Measurements from ENCODE around the gene MTSS2.

The MTSS2 gene

DNA sequence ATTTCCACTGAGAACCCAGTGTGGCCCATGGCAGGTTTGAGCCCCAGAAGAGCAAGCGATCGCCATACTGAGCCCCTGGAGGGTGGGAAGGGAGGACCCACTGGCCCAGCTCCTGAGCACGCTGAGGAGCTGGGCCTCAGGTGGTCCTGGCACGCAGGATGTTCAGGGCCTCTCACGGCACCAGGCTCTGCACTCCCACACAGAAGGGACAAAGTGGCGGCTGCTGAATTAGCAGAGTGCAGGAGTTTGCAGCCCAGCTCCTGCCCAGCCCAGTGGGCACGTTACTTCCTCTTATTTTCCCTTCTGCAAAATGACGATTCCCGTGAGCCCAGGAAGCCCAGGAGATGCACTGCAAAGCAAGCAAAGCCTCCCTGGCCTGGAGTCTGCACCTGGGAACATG, 42.3 kb upstream of the MTSS2 start:
- Histone ChIP-seq H3K36me3 (ENCODE audit: control insufficient read depth in 2 of 2, insufficient read depth in 1 of 2, low read length in 2 of 2) (peaks cover 0 to 7% of the 10 kb centered on the region in 2 experiments; a peak in 1 of 3 replicates), H3K4me3 (ENCODE audit: low read depth, low read length) (no peak overlapping the region), H3K4me1 (ENCODE audit: control insufficient read depth, insufficient read depth, low read length) (no peaks in the 10 kb centered on the region), H3K27ac (ENCODE audit: extremely low read depth, low read depth, low read length) (no peak overlapping the region), H3K9me3 (ENCODE audit: control insufficient read depth, insufficient read depth, low read depth, low read length) (no peaks in the 10 kb centered on the region)
- POLR2A ChIA-PET, result no interaction called here
- TF ChIP-seq, protein P1, sequence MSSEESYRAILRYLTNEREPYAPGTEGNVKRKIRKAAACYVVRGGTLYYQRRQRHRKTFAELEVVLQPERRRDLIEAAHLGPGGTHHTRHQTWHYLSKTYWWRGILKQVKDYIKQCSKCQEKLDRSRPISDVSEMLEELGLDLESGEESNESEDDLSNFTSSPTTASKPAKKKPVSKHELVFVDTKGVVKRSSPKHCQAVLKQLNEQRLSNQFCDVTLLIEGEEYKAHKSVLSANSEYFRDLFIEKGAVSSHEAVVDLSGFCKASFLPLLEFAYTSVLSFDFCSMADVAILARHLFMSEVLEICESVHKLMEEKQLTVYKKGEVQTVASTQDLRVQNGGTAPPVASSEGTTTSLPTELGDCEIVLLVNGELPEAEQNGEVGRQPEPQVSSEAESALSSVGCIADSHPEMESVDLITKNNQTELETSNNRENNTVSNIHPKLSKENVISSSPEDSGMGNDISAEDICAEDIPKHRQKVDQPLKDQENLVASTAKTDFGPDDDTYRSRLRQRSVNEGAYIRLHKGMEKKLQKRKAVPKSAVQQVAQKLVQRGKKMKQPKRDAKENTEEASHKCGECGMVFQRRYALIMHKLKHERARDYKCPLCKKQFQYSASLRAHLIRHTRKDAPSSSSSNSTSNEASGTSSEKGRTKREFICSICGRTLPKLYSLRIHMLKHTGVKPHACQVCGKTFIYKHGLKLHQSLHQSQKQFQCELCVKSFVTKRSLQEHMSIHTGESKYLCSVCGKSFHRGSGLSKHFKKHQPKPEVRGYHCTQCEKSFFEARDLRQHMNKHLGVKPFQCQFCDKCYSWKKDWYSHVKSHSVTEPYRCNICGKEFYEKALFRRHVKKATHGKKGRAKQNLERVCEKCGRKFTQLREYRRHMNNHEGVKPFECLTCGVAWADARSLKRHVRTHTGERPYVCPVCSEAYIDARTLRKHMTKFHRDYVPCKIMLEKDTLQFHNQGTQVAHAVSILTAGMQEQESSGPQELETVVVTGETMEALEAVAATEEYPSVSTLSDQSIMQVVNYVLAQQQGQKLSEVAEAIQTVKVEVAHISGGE (tag by site-specific recombination; conservative IDR thresholded peaks at IDR 0.05; ENCODE audit: low read depth), result no peak
- CTCF ChIA-PET, result interaction anchor here (0.9 kb wide), 1 partner anchor 39 kb away, joined by 3 read pairs; no protein-coding TSS in a partner anchor

DNA sequence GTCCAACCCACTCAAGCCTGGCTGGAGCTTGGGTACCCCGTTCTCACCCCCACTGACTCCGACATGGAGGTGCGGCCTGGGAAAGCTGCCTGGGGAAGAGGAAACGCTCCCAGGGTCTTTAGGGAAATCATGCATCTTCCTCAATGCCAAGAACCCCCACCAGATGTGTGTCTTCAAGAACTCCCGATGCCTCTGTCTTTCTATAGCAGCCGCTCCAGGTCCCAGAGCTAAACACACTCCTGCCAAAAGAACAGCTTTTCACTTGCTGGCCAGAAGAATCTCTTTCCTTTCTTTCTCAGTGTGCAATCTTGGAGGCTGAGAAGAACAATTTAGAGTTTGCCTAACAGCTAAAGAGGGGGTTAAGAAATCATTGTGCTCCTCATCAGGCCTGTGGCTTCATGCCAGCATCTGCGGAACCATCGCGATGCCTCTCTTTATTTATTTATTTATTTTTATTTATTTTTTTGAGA, 41.1 kb upstream of the MTSS2 start:
- peaks cover 0 to 7% of the 10 kb centered on the region in 2 experiments; a peak in 1 of 3 replicates for H3K36me3 ChIP-seq (ENCODE audit: control insufficient read depth in 2 of 2, insufficient read depth in 1 of 2, low read length in 2 of 2)
- no peaks in the 10 kb centered on the region for H3K9me3 ChIP-seq (ENCODE audit: control insufficient read depth, insufficient read depth, low read depth, low read length)
- ChIA-PET CTCF (interaction anchor here (1.5 kb wide), 1 partner anchor 12 kb away, joined by 4 read pairs; no protein-coding TSS in a partner anchor), POLR2A (no interaction called here)
- TF ChIP-seq GLIS1 (tag by site-specific recombination; IDR thresholded peaks at IDR 0.05) (no peak), ZNF707 (tag by site-specific recombination; IDR thresholded peaks at IDR 0.05) (no peak), ZNF48 (tag by site-specific recombination; IDR thresholded peaks at IDR 0.05) (no peak), ZNF629 (tag by site-specific recombination; IDR thresholded peaks at IDR 0.05) (no peak), ZNF621 (tag by site-specific recombination; IDR thresholded peaks at IDR 0.05) (no peak), KLF8 (tag by site-specific recombination; IDR thresholded peaks at IDR 0.05) (no peak), ZNF792 (tag by site-specific recombination; IDR thresholded peaks at IDR 0.05) (no peak), ZNF157 (tag by site-specific recombination; IDR thresholded peaks at IDR 0.05) (no peak), ZNF335 (tag by site-specific recombination; conservative IDR thresholded peaks at IDR 0.05) (no peak)
- TF ChIP-seq, protein P2, sequence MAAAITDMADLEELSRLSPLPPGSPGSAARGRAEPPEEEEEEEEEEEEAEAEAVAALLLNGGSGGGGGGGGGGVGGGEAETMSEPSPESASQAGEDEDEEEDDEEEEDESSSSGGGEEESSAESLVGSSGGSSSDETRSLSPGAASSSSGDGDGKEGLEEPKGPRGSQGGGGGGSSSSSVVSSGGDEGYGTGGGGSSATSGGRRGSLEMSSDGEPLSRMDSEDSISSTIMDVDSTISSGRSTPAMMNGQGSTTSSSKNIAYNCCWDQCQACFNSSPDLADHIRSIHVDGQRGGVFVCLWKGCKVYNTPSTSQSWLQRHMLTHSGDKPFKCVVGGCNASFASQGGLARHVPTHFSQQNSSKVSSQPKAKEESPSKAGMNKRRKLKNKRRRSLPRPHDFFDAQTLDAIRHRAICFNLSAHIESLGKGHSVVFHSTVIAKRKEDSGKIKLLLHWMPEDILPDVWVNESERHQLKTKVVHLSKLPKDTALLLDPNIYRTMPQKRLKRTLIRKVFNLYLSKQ (tag by site-specific recombination; IDR thresholded peaks at IDR 0.05; ENCODE audit: borderline replicate concordance), result no peak
- TF ChIP-seq, protein P3, sequence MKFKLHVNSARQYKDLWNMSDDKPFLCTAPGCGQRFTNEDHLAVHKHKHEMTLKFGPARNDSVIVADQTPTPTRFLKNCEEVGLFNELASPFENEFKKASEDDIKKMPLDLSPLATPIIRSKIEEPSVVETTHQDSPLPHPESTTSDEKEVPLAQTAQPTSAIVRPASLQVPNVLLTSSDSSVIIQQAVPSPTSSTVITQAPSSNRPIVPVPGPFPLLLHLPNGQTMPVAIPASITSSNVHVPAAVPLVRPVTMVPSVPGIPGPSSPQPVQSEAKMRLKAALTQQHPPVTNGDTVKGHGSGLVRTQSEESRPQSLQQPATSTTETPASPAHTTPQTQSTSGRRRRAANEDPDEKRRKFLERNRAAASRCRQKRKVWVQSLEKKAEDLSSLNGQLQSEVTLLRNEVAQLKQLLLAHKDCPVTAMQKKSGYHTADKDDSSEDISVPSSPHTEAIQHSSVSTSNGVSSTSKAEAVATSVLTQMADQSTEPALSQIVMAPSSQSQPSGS (tag by site-specific recombination; IDR thresholded peaks at IDR 0.05; ENCODE audit: low read depth), result no peak
- no peak overlapping the region for H3K27ac ChIP-seq (ENCODE audit: extremely low read depth, low read depth, low read length)
- no peaks in the 10 kb centered on the region for H3K4me1 ChIP-seq (ENCODE audit: control insufficient read depth, insufficient read depth, low read length)
- H3K4me3 ChIP-seq (ENCODE audit: low read depth, low read length), result no peak overlapping the region

DNA sequence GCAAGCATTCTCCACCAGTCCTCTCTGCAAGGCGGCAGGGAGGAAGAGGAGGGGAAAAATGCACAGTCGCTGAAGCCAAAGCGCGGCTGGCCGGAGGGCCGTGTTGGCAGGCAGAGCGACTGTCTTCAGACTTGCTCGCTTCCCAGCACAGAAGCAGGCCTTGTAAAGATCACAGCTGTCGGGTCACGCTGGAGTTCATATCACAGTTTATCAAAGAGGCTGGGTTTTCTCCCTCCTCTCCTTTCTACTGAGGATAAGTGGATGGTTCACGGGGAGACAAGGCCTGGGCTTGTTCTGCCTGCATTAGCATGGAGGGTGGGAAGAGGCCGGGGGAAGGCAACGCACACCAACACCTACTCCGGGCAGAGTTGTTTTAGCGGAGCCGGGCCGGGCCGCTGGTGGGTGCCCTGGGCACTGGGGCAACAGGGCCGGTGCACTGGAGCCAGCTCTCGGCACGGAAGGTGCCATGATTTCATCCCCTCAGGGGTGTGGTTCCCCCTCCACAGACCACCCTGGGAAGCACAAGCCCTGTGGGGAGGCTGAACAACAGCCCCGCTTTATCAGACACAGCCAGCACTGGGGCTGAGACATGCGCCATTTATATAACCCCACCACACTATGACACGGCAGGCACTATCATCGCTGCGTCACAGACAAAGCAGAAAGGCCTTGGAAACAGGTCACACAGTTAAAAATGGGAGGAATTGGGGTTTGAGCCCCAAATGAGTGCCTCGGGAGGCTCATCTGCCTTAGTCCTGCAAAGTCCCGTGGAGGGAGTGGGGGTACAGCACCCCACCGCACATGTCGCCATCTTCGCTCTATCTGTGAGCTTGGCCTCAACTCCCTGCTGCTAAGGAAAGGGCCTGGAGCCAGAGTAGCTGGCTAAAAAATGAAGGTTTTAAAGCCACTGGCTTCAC, 40.3 kb upstream of the MTSS2 start:
- ChIA-PET CTCF (interaction anchor here (0.6 to 1.5 kb wide), 2 partner anchors 12 to 560 kb away, joined by 4 read pairs; no protein-coding TSS in a partner anchor), POLR2A (no interaction called here)
- TF ChIP-seq, protein P4, sequence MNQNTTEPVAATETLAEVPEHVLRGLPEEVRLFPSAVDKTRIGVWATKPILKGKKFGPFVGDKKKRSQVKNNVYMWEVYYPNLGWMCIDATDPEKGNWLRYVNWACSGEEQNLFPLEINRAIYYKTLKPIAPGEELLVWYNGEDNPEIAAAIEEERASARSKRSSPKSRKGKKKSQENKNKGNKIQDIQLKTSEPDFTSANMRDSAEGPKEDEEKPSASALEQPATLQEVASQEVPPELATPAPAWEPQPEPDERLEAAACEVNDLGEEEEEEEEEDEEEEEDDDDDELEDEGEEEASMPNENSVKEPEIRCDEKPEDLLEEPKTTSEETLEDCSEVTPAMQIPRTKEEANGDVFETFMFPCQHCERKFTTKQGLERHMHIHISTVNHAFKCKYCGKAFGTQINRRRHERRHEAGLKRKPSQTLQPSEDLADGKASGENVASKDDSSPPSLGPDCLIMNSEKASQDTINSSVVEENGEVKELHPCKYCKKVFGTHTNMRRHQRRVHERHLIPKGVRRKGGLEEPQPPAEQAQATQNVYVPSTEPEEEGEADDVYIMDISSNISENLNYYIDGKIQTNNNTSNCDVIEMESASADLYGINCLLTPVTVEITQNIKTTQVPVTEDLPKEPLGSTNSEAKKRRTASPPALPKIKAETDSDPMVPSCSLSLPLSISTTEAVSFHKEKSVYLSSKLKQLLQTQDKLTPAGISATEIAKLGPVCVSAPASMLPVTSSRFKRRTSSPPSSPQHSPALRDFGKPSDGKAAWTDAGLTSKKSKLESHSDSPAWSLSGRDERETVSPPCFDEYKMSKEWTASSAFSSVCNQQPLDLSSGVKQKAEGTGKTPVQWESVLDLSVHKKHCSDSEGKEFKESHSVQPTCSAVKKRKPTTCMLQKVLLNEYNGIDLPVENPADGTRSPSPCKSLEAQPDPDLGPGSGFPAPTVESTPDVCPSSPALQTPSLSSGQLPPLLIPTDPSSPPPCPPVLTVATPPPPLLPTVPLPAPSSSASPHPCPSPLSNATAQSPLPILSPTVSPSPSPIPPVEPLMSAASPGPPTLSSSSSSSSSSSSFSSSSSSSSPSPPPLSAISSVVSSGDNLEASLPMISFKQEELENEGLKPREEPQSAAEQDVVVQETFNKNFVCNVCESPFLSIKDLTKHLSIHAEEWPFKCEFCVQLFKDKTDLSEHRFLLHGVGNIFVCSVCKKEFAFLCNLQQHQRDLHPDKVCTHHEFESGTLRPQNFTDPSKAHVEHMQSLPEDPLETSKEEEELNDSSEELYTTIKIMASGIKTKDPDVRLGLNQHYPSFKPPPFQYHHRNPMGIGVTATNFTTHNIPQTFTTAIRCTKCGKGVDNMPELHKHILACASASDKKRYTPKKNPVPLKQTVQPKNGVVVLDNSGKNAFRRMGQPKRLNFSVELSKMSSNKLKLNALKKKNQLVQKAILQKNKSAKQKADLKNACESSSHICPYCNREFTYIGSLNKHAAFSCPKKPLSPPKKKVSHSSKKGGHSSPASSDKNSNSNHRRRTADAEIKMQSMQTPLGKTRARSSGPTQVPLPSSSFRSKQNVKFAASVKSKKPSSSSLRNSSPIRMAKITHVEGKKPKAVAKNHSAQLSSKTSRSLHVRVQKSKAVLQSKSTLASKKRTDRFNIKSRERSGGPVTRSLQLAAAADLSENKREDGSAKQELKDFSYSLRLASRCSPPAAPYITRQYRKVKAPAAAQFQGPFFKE (tag by site-specific recombination; IDR thresholded peaks at IDR 0.05; ENCODE audit: borderline replicate concordance), result no peak
- TF ChIP-seq ZNF184 (tag by site-specific recombination; IDR thresholded peaks at IDR 0.05), result no peak
- Histone ChIP-seq H3K36me3 (ENCODE audit: control insufficient read depth in 2 of 2, insufficient read depth in 1 of 2, low read length in 2 of 2) (peaks cover 0 to 10% of the 10 kb centered on the region in 2 experiments; a peak in 1 of 3 replicates), H3K4me3 (ENCODE audit: low read depth, low read length) (no peak overlapping the region), H3K4me1 (ENCODE audit: control insufficient read depth, insufficient read depth, low read length) (no peaks in the 10 kb centered on the region), H3K27ac (ENCODE audit: extremely low read depth, low read depth, low read length) (no peak overlapping the region), H3K9me3 (ENCODE audit: control insufficient read depth, insufficient read depth, low read depth, low read length) (no peaks in the 10 kb centered on the region)
